ENCODE data around the gene STXBP5L.

DNA sequence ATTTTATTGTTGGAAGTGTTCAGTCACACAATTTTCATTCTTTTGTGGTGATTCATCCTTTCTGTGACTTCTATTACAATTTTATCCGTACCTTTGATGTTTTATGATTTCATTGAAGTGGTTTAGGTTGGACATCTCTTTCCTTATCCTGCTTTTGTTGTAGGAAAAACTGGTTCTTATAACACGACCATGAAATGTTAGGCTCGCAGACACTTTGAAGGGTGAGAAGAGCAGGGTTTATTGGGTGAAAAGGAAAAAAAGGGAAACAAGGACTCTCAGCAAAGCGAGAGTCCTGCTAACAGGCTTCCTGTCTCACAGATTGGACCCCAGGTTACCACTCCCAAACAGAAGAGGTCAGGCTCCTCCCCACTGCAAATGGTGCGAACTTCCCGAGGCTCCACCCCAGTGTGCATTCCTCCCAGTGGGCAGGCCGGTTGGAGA, 257.4 kb downstream of the STXBP5L start:
- TF ChIP-seq CTCF (IDR thresholded peaks at IDR 0.05) (no peak), POLR2AphosphoS5 (IDR thresholded peaks at IDR 0.05) (no peak)
